Common myeloid progenitor, CD34-positive (primary cell): ENCODE results near the gene ZNF226. TPM values are rescaled to one million over a fixed set of nuclear protein-coding genes. Genes with fewer than 3 reads are reported as not detected.
"Not testable (repeated sequence)": the region's sequence is repeated elsewhere in the genome, so short reads cannot be mapped to it uniquely, and the experiment has no call there.

Experiments
- CTCF ChIA-PET: fragments of 350-600 bp; sonication (Branson Sonifier 250); formaldehyde crosslinking; loops from one replicate; lab custom pipeline; 2021; ENCODE audit warnings: antibody characterized with exemption; lab: Charles Lee
- POLR2A ChIA-PET: fragments of 350-600 bp; sonication (Branson Sonifier 250); formaldehyde crosslinking; loops from one replicate; lab custom pipeline; 2021; ENCODE audit warnings: antibody characterized with exemption; lab: Charles Lee
- DNase-seq, 3 donors: peaks; one replicate each; pipeline versions ENCODE4 v3.0.0 to v3.0.0-alpha.2; 2013
- H3K27ac ChIP-seq, 2 experiments: 1 replicate in 1 of 2; 2 replicates in 1 of 2; pipeline ENCODE4 v1.7.0; 2013; ENCODE audit warnings: inconsistent platforms in 2 of 2, low read length in 2 of 2, mild to moderate bottlenecking in 2 of 2, low read depth in 1 of 2, moderate library complexity in 1 of 2; ENCODE audit not compliant: severe bottlenecking in 2 of 2, insufficient read depth in 1 of 2, poor library complexity in 1 of 2
- H3K27me3 ChIP-seq, 5 experiments: replicated peaks in 2 of 5; 1 replicate in 3 of 5; 2 replicates in 2 of 5; pipeline versions ENCODE4 v1.6.1 to v1.7.0; 2013; ENCODE audit warnings: low read length in 4 of 5, mild to moderate bottlenecking in 2 of 5, moderate library complexity in 2 of 5, inconsistent platforms in 1 of 5; ENCODE audit not compliant: insufficient read depth in 5 of 5, control insufficient read depth in 4 of 5
- H3K36me3 ChIP-seq, 4 experiments: 1 replicate in 2 of 4; 2 replicates in 2 of 4; pipeline versions ENCODE4 v1.6.1 to v1.7.0; 2013; ENCODE audit warnings: low read length in 3 of 4, control low read depth in 1 of 4, mild to moderate bottlenecking in 1 of 4; ENCODE audit not compliant: control insufficient read depth in 4 of 4, insufficient read depth in 4 of 4
- H3K4me1 ChIP-seq, 4 experiments: 1 replicate in 3 of 4; 2 replicates in 1 of 4; pipeline versions ENCODE4 v1.6.1 to v1.7.1; 2013; ENCODE audit warnings: low read length in 3 of 4, mild to moderate bottlenecking in 3 of 4, control low read depth in 1 of 4, inconsistent platforms in 1 of 4, moderate library complexity in 1 of 4; ENCODE audit not compliant: control insufficient read depth in 4 of 4, insufficient read depth in 4 of 4; ENCODE audit errors: control extremely low read depth in 1 of 4
- H3K4me3 ChIP-seq, 7 experiments: 1 replicate in 4 of 7; 2 replicates in 3 of 7; pipeline versions ENCODE4 v1.5.1 to v1.7.0; 2013; ENCODE audit warnings: mild to moderate bottlenecking in 7 of 7, low read length in 6 of 7, moderate library complexity in 6 of 7, inconsistent platforms in 2 of 7, low read depth in 2 of 7, control low read depth in 1 of 7; ENCODE audit not compliant: insufficient read depth in 4 of 7, control insufficient read depth in 1 of 7; ENCODE audit errors: extremely low read depth in 1 of 7
- H3K9me3 ChIP-seq, 5 experiments: 1 replicate in 4 of 5; 2 replicates in 1 of 5; pipeline versions ENCODE4 v1.6.1 to v1.7.1; 2013; ENCODE audit warnings: low read length in 4 of 5, mild to moderate bottlenecking in 2 of 5, inconsistent platforms in 1 of 5, low read depth in 1 of 5, moderate library complexity in 1 of 5; ENCODE audit not compliant: control insufficient read depth in 4 of 5, insufficient read depth in 2 of 5; ENCODE audit errors: control extremely low read depth in 1 of 5
- WGBS: methylation state at CpG from one replicate; pipeline ENCODE4 v1.1.5; 2013; ENCODE audit not compliant: insufficient coverage; 5-methylcytosine and 5-hydroxymethylcytosine counted together
- polyA plus RNA-seq: library from polyadenylated mRNA; unstranded; fragments of 120-200 nt; gene quantifications from one replicate; pipeline ENCODE4 v1.2.1, GENCODE V29; 2013

Gene ZNF226
- 24.9 TPM for polyA plus RNA-seq

DNA sequence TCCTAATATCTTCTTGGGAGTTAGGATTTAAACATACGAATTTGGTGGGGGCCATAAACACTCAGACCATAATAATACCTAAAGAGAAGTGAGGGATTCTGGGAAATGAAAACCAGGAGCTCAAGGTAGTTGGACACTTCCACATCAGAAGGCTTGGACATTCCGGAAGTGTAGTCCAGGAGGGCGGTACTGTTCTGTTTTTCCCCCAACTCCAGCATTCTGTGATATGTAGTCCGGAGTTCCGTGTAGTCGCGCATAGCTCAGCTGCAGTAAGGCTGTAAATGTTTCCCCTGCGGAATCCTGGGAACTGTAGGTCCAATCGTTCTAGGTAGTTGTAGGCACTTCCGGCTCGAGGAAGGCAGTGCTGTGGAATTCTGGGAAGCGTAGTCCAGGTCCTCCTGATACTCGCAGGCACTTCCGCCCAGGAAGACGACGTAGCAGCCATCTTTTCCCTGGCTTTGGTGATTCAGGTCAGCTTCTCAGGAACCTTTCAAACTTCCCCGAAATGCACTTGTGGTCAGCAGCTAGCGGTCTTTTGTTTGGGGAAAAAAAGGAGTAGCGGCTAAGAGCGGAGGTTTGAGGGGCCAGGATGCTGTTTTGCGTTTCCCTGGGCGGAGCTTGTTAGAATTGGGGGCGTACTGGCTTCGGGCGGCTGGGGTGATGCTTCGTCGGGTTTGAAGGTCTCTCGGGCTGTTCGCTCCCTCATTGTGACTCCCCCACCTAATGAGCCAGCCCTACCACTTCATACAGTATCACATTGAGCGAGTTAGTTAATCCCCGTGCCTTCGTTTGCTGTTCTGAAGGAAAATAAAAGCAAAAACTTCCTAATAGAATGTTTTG, at the start of gene ZNF226:
TSS of gene ZNF226 (plus strand) at position 428 of the 840 bp plus-strand sequence. CDS start 4,981 bp downstream, outside the sequence.
- ChIA-PET POLR2A (interaction anchor here (1.1 kb wide), 1 partner anchor 43 kb away, joined by 3 read pairs; no protein-coding TSS in a partner anchor), CTCF (no interaction called here)
- 0% methylated on average over 20 of the region's 32 CpGs for WGBS
- peak within 1 kb of the TSS; percentile 81 to 90 (median 88) for H3K4me3 ChIP-seq
- H3K27ac ChIP-seq = peak within 1 kb of the TSS; percentile 77 to 85
- peaks cover 3 to 16% (median 9%) of the 10 kb centered on the region in 4 experiments for H3K4me1 ChIP-seq
- H3K27me3 ChIP-seq = no peaks in the 10 kb centered on the region
- peaks cover 23 to 34% (median 26%) of the 10 kb centered on the region in 4 experiments for H3K36me3 ChIP-seq
- peak; percentile 96 for DNase-seq
- H3K9me3 ChIP-seq = peaks cover 10 to 54% (median 29%) of the 10 kb centered on the region in 5 experiments

GRCh38 chr19:44121162-44121561, 43.7 kb upstream of the ZNF226 start:
- H3K36me3 ChIP-seq = peaks cover 28 to 81% (median 30%) of the 10 kb centered on the region in 4 experiments
- 100% methylated on average over 2 of the region's 4 CpGs for WGBS
- POLR2A ChIA-PET = not testable (repeated sequence)

GRCh38 chr19:44131955-44132354, 32.9 kb upstream of the ZNF226 start:
- WGBS = 100% methylated on average over 3 of the region's 5 CpGs
- peaks cover 23 to 54% (median 37%) of the 10 kb centered on the region in 4 experiments for H3K36me3 ChIP-seq
- POLR2A ChIA-PET = no interaction called here
- no peak overlapping the region for H3K27ac ChIP-seq
- no peaks in the 10 kb centered on the region for H3K4me1 ChIP-seq
- no peak overlapping the region for H3K4me3 ChIP-seq
- H3K9me3 ChIP-seq = peaks cover 21 to 74% (median 38%) of the 10 kb centered on the region in 5 experiments
- CTCF ChIA-PET = no interaction called here
- DNase-seq = no peak
- no peaks in the 10 kb centered on the region for H3K27me3 ChIP-seq

More at GRCh38 chr19:44121162-44121561, 43.7 kb upstream of the ZNF226 start:
- H3K9me3 ChIP-seq = peaks cover 4 to 48% (median 12%) of the 10 kb centered on the region in 5 experiments
- H3K27me3 ChIP-seq, CTCF ChIA-PET, DNase-seq, H3K4me1 ChIP-seq, H3K4me3 ChIP-seq, H3K27ac ChIP-seq: not testable (repeated sequence)

DNA sequence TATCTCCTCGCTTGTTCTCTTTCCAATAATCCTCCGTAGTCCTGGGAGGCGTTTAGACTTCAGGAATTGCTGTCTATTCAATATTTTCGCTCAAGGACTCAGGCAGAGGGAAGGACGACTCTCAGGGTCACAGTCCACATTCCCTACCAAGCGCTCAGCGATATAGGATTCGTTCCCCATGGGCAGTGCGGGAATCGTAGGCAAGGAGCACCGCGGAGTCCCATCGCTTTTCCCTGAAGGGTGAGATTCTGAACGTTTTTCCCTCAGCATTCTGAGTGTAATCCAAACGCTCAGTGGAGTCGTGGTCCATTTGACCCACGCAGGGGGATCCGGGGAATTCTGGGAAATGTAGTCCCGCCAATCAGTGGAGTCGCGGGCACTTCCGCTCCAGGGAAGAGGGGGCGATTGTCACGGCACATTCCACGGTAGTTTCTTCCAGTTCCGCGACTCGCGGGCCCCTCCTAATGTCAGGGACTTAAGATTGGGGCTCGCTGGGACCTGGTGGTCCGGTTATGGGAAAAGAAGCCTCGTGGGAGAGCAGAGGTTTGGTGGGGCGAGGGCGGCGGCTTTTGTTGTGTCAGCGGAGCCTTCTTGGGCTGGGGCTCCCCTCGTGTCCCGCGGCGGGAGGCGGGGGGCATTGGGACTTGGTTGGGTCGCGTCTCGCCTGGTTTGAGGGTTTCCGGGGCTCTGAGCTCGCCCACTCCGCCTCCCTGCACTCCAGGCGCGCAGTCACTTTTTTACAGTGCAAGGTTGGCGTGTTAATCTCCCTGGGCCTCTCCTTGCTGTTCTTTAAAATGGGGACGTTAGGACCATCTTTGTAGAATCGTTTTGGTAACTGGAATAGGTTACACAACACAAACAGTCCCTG, 23.5 kb upstream of the ZNF226 start, which contains the start of gene ZNF234:
TSS of gene ZNF234 (plus strand) at position 364 of the 868 bp plus-strand sequence. CDS start 3,079 bp downstream, outside the sequence.
- H3K27me3 ChIP-seq = no peaks in the 10 kb centered on the region
- H3K4me3 ChIP-seq = peak within 1 kb of the TSS; percentile 90 to 99 (median 93)
- WGBS = 1% methylated on average over 41 of the region's 52 CpGs
- peaks cover 0 to 4% (median 4%) of the 10 kb centered on the region in 5 experiments for H3K9me3 ChIP-seq
- peak within 1 kb of the TSS; percentile 47 to 80 for H3K27ac ChIP-seq
- DNase-seq = peak; percentile 83 to 86 (median 86)
- ChIA-PET CTCF (no interaction called here), POLR2A (interaction anchor here (0.6 kb wide), 1 partner anchor 127 kb away, joined by 5 read pairs; no protein-coding TSS in a partner anchor)
- peaks cover 0 to 18% (median 11%) of the 10 kb centered on the region in 4 experiments for H3K4me1 ChIP-seq
- peaks cover 14 to 28% (median 21%) of the 10 kb centered on the region in 4 experiments for H3K36me3 ChIP-seq

DNA sequence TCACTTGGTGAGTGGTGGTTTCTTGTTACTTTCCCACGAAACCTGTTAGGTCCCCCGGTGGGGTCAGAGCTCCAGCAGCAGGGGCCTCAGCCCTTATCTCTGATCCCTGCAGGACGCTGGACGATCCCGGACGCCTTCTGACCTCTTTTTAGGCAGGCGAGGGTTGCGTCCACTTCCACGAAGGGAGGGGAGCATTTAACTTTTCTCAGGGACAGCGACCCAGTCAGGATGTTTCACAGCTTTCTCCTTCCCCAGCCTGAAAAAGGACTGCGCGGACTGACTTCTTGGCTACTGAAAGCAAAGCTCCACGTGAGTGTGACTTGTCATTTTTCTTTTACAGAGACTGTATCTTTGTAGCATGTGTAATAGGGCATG, 22.9 kb upstream of the ZNF226 start:
- 11% methylated on average over 10 of the region's 13 CpGs for WGBS

GRCh38 chr19:44149776-44150175, 15.1 kb upstream of the ZNF226 start:
- H3K36me3 ChIP-seq = peaks cover 31 to 95% (median 63%) of the 10 kb centered on the region in 4 experiments

More for the DNA sequence above, 22.9 kb upstream of the ZNF226 start:
- Histone ChIP-seq H3K27me3 (no peaks in the 10 kb centered on the region), H3K27ac (peak overlapping the region in 1 of 2 experiments; percentile 80), H3K4me1 (peaks cover 0 to 18% (median 11%) of the 10 kb centered on the region in 4 experiments), H3K4me3 (peak overlapping the region; percentile 90 to 99 (median 93)), H3K9me3 (peaks cover 0 to 4% (median 4%) of the 10 kb centered on the region in 5 experiments), H3K36me3 (peaks cover 14 to 32% (median 22%) of the 10 kb centered on the region in 4 experiments)
- DNase-seq = peak in 2 of 3 donors; percentile 28 to 40
- CTCF ChIA-PET = no interaction called here
- POLR2A ChIA-PET = interaction anchor here (0.6 kb wide), 1 partner anchor 127 kb away, joined by 5 read pairs; no protein-coding TSS in a partner anchor

More at GRCh38 chr19:44149776-44150175, 15.1 kb upstream of the ZNF226 start:
- ChIA-PET CTCF (no interaction called here), POLR2A (no interaction called here)
- no peak for DNase-seq
- no peaks in the 10 kb centered on the region for H3K4me1 ChIP-seq
- no peaks in the 10 kb centered on the region for H3K27me3 ChIP-seq
- no peak overlapping the region for H3K4me3 ChIP-seq
- WGBS = 100% methylated on average over 3 of the region's 4 CpGs
- no peak overlapping the region for H3K27ac ChIP-seq
- peaks cover 5 to 45% (median 20%) of the 10 kb centered on the region in 5 experiments for H3K9me3 ChIP-seq
